Fibroblast of skin of right biceps (primary cell): ENCODE results near the gene FGFR2.

Experiments used
- DNase-seq: peaks from one replicate; pipeline ENCODE4 v3.0.0-alpha.2; 2013

Gene FGFR2

GRCh38 chr10:121551210-121551885, 46.9 kb downstream of the FGFR2 start:
- DNase-seq: no peak

DNA sequence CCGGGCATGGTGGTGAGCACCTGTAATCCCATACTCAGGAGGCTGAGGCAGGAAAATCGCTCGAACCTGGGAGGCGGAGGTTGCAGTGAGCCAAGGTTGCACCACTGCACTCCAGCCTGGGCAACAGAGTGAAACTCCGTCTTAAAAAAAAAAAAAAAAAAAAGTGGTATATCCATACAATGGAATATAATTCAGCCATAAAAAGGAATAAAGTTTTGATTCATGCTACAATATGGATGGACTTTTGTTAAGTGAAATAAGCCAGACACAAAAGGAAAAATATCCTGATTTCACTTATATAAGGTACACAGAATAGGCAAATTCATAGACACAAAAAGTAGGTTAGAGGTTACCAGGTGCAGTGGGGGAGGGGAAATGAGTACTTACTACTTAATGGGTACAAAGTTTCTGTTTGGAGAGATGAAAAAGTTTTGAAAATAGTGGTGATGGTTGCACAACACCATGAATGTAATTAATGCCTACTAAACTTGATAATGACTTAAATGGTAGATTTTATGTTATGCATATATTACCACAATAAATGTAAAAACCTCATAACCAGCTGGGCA, 53.9 kb downstream of the FGFR2 start:
- DNase-seq: no peak

GRCh38 chr10:121543545-121543944, 54.7 kb downstream of the FGFR2 start:
- no peak for DNase-seq

GRCh38 chr10:121541450-121542120, 56.7 kb downstream of the FGFR2 start:
- no peak for DNase-seq

DNA sequence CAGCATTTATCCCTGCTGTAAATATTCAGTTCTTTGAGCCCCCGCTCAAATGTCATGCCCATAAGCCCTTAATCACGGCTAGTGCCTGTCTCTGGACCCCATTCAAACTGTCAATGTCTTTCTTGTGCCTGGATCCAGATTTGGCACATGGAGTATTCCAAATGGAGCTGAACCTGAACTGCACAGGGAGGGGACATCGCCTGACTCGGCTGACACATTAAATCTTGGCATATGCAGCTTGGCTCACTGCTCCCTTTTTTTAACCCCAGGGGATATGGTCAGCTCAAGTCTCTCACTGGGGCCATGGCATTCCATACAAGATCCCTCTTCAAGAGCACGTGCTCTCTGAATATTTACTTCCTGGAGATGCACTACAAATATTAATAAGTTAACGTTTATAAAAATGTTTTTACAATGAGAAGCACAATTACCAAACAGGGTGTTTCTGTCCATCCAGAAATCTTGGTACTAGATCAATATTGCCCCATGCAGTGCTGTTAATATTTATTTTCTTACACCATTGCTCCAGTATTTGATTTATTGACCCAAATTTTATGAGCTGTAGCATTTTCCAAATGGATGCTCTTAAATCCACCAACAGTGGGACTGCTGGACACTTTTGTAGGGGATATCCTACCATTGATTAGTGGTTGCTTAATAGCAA, 57.4 kb downstream of the FGFR2 start:
- DNase-seq: no peak

GRCh38 chr10:121539786-121540185, 58.5 kb downstream of the FGFR2 start:
- DNase-seq: no peak

GRCh38 chr10:121536310-121536913, 61.8 kb downstream of the FGFR2 start:
- peak; percentile 65 for DNase-seq

DNA sequence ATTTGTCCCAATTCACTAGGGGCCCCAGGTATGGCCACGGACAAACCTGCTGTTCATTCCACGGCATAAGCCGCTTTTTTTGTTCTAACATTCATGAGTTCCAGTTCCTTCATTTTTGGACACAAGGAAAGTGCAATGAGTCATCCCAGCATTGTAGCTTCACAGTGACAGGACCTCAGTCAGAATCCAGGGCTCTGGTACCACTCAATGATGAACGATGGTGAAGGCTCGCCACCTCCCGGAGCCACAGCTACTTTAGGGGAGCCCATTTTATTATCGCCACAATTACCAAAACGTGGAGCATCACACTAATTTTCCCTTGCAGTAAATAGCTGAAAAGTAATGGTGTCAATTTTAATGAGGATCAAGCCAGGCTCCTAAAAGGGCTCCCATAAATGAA, 62.9 kb downstream of the FGFR2 start:
- DNase-seq: no peak

DNA sequence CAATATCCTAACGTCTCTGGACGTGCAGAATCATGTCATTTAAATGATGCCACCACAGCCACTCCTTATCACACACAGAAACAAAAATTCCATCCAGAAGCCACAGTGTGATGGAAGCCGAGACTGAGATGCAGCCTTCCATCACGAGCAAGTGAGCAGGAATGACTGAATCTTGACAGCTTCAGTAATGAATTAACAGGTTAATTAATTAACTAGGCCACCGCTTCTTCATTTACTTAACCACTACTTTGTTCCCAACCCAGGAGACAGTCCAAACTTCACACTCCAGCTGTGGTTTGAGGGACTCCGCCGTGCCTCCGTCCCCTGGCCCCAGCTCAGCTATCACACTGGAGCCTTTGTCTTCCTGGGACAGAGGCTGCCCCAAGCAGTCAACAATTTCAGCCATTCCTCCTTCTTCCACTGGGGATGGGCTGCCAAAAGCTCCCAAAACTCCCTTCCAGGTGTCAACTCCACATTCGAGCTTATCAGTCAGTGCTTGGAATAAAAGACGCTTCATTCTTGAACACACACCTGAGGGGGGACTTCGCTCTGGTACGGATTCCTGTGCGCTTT, 65.9 kb downstream of the FGFR2 start:
- no peak for DNase-seq

DNA sequence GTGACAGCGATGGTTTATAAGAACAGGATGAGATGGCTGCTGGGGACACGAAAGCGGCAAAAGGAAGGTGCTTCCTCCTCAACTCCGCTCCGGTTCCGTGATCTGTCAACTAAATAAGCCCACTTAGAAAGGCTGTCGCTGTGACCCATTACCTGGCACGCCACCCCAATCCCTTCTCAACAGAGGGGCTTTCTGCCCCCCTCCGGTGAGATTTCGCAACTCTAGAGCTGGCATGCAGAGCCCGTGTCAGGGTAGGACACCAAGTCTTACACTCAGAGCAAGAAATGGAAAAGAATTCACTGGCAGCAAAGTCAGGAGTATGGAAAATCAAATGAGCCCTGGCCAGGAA, 66.4 kb downstream of the FGFR2 start:
- DNase-seq: no peak

DNA sequence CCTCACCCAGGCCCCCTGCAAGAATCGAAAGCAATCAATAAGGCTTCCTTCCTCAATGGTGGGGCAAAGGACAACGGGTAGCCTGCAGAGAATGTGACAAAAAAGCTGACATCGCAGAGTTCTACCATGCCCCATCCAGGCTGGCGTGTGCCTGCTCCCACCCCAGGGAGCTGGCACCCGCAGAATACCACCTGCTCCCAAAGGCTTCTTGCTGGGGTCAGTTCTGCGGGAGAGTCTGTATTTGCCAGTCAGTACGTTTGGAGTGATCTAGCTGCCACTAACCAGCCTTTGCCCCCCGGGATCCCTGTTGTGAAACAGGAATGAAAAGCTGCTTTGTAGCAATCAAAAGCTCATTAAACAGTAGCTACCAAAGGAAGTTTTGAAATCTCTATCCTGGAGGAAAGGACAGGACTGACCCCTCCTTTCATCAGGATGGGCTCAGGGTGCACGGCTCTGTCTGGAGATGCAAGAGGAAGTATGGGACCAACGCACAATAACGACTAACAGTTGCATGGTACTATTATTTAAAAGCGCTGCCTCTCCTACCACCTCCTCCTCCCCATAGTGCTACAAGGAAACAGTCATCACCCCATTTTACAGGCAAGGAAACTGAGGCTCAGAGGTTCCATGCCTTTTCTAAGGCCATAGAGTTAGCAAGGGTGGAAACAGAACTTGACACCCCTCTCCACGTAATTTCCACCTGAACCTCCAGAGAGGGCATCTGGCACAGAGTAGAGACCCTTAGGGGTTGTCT, 67.0 kb downstream of the FGFR2 start:
- DNase-seq: no peak

GRCh38 chr10:121530481-121531075, 67.7 kb downstream of the FGFR2 start:
- no peak for DNase-seq

DNA sequence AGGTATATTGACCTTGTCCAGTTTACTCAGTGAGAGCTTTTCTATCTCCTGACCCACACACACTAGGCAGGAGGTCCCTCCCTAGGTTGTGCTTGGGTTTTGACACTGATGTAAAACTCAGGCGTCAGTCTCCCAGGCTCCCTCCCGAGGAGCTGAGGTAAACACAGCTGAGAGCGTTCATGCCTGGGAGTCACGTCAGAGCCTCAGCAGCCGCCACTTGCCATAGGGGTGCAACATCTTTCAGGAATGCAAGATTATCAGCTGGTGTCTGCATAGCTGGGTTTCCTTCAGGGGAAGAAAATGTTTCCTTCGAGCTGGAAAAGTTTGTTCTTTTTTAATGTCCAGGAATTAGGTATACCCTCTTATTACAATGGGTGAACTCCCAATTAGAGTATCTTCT, 70.6 kb downstream of the FGFR2 start:
- DNase-seq: peak; percentile 65

DNA sequence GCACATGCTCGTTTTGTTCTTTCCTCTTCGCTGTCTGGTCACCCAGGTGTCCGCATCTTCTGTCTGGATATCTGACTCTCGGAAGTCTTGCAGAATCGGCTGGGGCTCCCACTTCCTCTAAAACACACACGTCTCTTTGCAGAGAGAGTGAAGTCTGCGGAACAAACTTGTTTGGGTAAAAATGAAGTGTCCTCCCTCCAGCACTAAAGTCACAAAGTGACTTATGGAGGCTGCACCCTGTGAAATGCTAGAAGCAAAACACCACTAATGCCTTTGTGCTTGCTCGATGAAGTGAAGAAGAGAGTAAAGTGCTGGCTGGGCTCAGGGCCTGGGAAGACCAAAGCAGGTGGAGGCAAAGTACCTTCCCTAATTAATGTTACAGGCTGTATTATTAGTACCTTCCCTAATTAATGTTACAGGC, 71.4 kb downstream of the FGFR2 start:
- no peak for DNase-seq

DNA sequence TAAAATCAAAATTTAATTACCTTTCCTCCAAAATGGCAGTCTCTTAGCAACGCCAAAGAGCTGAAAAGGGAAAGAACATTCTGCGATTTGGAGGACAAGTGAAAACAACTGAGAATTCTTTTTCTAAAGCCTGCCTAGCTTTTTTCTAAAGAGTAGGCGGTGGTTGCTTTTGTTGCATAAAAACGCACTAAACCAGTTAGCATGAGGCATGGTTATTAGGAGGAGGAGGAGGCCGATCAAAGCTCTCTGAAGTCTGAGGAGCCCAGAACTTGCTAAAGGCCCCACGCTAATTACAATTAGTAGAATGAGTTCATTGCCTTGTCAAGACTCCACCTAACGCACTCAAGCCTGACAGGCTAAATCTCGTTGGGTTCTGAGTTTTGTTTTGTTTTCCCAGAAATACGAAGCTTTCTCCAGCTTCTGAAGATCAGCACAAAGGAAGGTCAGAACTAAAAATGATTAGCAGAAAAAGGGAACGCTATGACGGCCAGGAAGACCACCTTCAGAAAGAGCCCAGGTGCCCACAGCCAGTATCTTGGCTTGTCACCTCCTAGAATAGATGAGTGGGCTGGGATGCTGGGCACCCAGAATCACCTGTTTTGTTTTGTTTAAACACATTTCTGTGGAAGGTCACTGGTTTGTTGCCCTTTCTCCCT, 72.0 kb downstream of the FGFR2 start:
- DNase-seq: no peak

- DNase-seq: no peak
These were observed 72.8 kb downstream of the FGFR2 start for GRCh38 chr10:121525251-121526134.

GRCh38 chr10:121524157-121524817, 74.0 kb downstream of the FGFR2 start:
- DNase-seq: peak; percentile 41

DNA sequence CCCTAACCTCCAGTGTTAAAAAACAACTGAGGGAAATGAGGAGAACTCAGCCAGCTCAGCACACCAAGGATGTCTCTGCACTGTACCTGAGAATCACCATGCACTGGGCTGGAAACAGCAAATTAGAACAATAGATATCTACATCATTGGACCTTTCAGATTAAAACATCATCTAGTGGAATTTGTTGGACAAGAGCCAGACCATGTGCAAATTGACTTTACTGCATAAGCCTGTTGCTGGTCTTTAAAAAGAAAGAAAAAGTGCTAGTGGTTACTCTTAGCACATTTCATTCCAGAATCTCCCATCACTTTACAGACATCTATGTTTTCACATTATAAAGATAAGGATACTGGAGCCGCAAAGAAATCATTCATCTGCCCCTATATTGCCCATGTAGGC, 75.4 kb downstream of the FGFR2 start:
- DNase-seq: peak; percentile 23

DNA sequence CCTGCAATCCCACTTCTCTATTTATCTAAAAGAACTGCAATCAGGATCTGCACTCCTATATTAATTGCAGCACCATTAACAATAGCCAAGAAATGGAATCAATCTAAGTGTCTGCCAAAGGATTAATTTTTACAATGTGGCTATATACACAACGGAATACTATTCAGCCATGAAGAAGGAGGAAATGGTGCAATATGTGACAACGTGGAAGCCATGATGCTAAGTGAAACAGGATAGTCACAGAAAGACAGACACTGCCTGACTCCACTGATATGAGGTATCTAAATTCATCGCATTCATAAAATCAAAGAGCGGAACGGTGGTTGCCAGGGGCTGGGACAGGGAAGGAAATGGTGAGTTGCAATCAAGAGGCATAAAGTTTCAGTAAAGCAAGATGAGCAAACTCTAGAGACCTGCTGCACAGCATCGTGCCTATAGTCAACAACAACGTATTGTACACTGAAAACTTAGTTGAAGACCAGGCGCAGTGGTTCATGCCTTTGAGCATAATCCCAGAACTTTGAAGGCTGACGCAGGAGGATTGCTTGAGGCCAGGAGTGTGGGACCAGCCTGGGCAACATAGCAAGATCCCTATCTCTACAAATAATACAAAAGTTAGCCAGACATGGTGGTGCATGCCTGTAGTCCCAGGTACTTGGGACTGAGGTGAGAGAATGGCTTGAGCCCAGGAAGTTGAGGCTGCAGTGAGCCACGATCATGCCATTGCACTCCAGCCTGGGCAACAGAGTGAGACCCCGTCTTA, 76.3 kb downstream of the FGFR2 start:
- no peak for DNase-seq
